ENCODE measurements around the gene CDH23.

- TF ChIP-seq CTCF (conservative IDR thresholded peaks at IDR 0.05) (no peak), EZH2 (IDR thresholded peaks at IDR 0.05; ENCODE audit: low read depth) (no peak)
Measured at GRCh38 chr10:71811351-71811750, 414.6 kb downstream of the CDH23 start.
